Measurements from ENCODE around the gene ANKRD13D. TPM values are rescaled to one million over a fixed set of nuclear protein-coding genes. Genes with fewer than 3 reads are reported as not detected.

The ANKRD13D gene
- polyA plus RNA-seq, 1 of the 3 experiments (the other 2 are of a cell fraction), result 50.2 TPM

- Histone ChIP-seq H3K79me2 (ENCODE audit: insufficient read depth) (no peaks in the 10 kb centered on the region), H3K27me3 (ENCODE audit: insufficient read depth) (no peaks in the 10 kb centered on the region), H3F3A (replicated peaks; ENCODE audit: insufficient read depth) (no peaks in the 10 kb centered on the region), H2AFZ (ENCODE audit: low read depth) (no peak overlapping the region), H3K9me2 (no peaks in the 10 kb centered on the region), H4K20me1 (ENCODE audit: insufficient read depth) (no peaks in the 10 kb centered on the region), H3K9me3 (no peaks in the 10 kb centered on the region), H3K4me2 (no peak overlapping the region), H3K36me3 (replicated peaks in 1 of 2; ENCODE audit: control insufficient read depth in 1 of 2, insufficient read depth in 2 of 2, low read length in 1 of 2) (peaks cover 0 to 5% of the 10 kb centered on the region in 2 experiments), H3K27ac (ENCODE audit: low read depth in 2 of 2, low read length in 1 of 2) (no peak overlapping the region), H3K4me1 (ENCODE audit: control insufficient read depth in 1 of 2, insufficient read depth in 2 of 2, low read depth in 1 of 2, low read length in 1 of 2) (peaks cover 11 to 27% of the 10 kb centered on the region in 2 experiments; a peak in 2 of 4 replicates), H3K9ac (no peak overlapping the region), H3K4me3 (ENCODE audit: low read depth in 2 of 2, low read length in 1 of 2) (no peak overlapping the region)
- 93% methylated on average over 5 of the region's 12 CpGs for WGBS (ENCODE audit: low lambda C conversion rate)
- ChIA-PET POLR2A (no interaction called here), CTCF (interaction anchor here (0.8 to 2.6 kb wide), 4 partner anchors 9 to 43 kb away, joined by 3 to 11 read pairs (median 4); no protein-coding TSS in a partner anchor)
- TF ChIP-seq TCF12 (IDR thresholded peaks at IDR 0.05), result no peak
- TF ChIP-seq EZH2phosphoT487 (IDR thresholded peaks at IDR 0.05; ENCODE audit: borderline replicate concordance, low read depth), result no peak
- no peak for TF ChIP-seq CHD2 (IDR thresholded peaks at IDR 0.05; ENCODE audit: low read length, partially characterized antibody)
- TF ChIP-seq TAF1 (IDR thresholded peaks at IDR 0.05; ENCODE audit: borderline replicate concordance, low read depth, low read length), result no peak
- no peak for TF ChIP-seq JUND (IDR thresholded peaks at IDR 0.05)
- TF ChIP-seq FOXM1 (IDR thresholded peaks at IDR 0.05; ENCODE audit: low read depth), result no peak
- no peak for TF ChIP-seq SIN3A (IDR thresholded peaks at IDR 0.05; ENCODE audit: borderline replicate concordance, low read depth, low read length)
- TF ChIP-seq RCOR1 (IDR thresholded peaks at IDR 0.05; ENCODE audit: low read length), result no peak
- TF ChIP-seq TEAD4 (IDR thresholded peaks at IDR 0.05; ENCODE audit: borderline replicate concordance, insufficient read depth), result no peak
- TF ChIP-seq, protein P1, sequence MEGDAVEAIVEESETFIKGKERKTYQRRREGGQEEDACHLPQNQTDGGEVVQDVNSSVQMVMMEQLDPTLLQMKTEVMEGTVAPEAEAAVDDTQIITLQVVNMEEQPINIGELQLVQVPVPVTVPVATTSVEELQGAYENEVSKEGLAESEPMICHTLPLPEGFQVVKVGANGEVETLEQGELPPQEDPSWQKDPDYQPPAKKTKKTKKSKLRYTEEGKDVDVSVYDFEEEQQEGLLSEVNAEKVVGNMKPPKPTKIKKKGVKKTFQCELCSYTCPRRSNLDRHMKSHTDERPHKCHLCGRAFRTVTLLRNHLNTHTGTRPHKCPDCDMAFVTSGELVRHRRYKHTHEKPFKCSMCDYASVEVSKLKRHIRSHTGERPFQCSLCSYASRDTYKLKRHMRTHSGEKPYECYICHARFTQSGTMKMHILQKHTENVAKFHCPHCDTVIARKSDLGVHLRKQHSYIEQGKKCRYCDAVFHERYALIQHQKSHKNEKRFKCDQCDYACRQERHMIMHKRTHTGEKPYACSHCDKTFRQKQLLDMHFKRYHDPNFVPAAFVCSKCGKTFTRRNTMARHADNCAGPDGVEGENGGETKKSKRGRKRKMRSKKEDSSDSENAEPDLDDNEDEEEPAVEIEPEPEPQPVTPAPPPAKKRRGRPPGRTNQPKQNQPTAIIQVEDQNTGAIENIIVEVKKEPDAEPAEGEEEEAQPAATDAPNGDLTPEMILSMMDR (IDR thresholded peaks at IDR 0.05), result no peak
- no peak for TF ChIP-seq FOSL2 (IDR thresholded peaks at IDR 0.05; ENCODE audit: borderline replicate concordance, low read depth)
- no peak for DNase-seq
Measured at GRCh38 chr11:67307545-67308001, 18.5 kb downstream of the ANKRD13D start.

DNA sequence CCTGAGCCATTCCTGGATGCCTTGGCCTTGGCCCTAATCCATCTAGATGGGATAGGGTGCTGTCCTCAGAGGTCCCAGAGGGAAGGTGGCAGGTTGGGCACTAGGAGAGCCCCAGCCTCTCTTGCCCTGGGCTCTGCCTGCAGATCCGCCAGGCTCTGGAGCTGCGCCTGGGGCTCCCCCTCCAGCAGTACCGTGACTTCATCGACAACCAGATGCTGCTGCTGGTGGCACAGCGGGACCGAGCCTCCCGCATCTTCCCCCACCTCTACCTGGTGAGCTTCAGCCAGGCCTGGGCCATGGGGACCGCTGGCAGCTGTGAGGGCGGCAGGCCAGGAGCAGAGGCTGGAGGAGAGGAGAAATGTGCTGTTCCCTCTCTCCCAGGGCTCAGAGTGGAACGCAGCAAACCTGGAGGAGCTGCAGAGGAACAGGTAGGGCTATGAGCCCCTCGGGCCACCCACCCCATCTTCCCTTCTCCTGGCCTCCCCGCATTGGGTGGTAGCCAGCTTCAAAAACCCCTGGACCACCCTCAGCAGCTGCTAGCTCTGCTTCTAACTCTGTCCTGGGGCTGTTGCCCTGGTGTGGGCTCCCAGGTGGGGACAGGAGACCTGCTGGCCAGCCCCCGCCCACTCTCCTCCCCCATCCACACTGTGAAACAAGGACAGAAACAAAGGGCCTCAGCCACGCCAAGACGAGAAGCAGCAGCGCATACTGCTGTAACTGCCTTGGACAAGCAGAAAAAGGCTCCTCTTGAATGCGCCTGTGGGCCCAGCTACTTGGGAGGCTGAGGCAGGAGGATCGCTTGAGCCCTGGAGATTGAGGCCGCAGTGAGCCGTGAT, 19.1 kb downstream of the ANKRD13D start:
- H3K9me2 ChIP-seq, result no peaks in the 10 kb centered on the region
- 93% methylated on average over 11 of the region's 20 CpGs for WGBS (ENCODE audit: low lambda C conversion rate)
- no peak for DNase-seq
- ChIA-PET CTCF (interaction anchor here (0.8 to 2.6 kb wide), 5 partner anchors 9 to 46 kb away, joined by 3 to 11 read pairs (median 5); no protein-coding TSS in a partner anchor), POLR2A (no interaction called here)
- H2AFZ ChIP-seq (ENCODE audit: low read depth), result no peak overlapping the region
- no peaks in the 10 kb centered on the region for H3F3A ChIP-seq (replicated peaks; ENCODE audit: insufficient read depth)
- H3K9ac ChIP-seq, result no peak overlapping the region
- H3K9me3 ChIP-seq, result no peaks in the 10 kb centered on the region
- no peaks in the 10 kb centered on the region for H3K27me3 ChIP-seq (ENCODE audit: insufficient read depth)
- H3K4me1 ChIP-seq (ENCODE audit: control insufficient read depth in 1 of 2, insufficient read depth in 2 of 2, low read depth in 1 of 2, low read length in 1 of 2), result peaks cover 6 to 28% of the 10 kb centered on the region in 2 experiments; a peak in 2 of 4 replicates
- H3K4me2 ChIP-seq, result no peak overlapping the region
- no peak overlapping the region for H3K27ac ChIP-seq (ENCODE audit: low read depth in 2 of 2, low read length in 1 of 2)
- H3K4me3 ChIP-seq (ENCODE audit: low read depth in 2 of 2, low read length in 1 of 2), result no peak overlapping the region
- no peaks in the 10 kb centered on the region for H4K20me1 ChIP-seq (ENCODE audit: insufficient read depth)
- H3K36me3 ChIP-seq (replicated peaks in 1 of 2; ENCODE audit: control insufficient read depth in 1 of 2, insufficient read depth in 2 of 2, low read length in 1 of 2), result peaks cover 0 to 5% of the 10 kb centered on the region in 2 experiments
- no peaks in the 10 kb centered on the region for H3K79me2 ChIP-seq (ENCODE audit: insufficient read depth)
- TF ChIP-seq, protein P1 (IDR thresholded peaks at IDR 0.05), result no peak
- TF ChIP-seq TCF12 (IDR thresholded peaks at IDR 0.05) (no peak), MEF2A (IDR thresholded peaks at IDR 0.05; ENCODE audit: borderline replicate concordance, low read depth) (no peak), EZH2phosphoT487 (IDR thresholded peaks at IDR 0.05; ENCODE audit: borderline replicate concordance, low read depth) (no peak), POLR2AphosphoS5 (IDR thresholded peaks at IDR 0.05; ENCODE audit: low read depth, low read length) (no peak), RCOR1 (IDR thresholded peaks at IDR 0.05; ENCODE audit: low read length) (no peak), USF1 (IDR thresholded peaks at IDR 0.05; ENCODE audit: borderline replicate concordance, low read depth) (no peak), RAD21 (IDR thresholded peaks at IDR 0.05; ENCODE audit: low read length) (no peak), NFIC (IDR thresholded peaks at IDR 0.05; ENCODE audit: borderline replicate concordance) (no peak), YY1 (IDR thresholded peaks at IDR 0.05; ENCODE audit: low read depth) (no peak)
- TF ChIP-seq, protein P2, sequence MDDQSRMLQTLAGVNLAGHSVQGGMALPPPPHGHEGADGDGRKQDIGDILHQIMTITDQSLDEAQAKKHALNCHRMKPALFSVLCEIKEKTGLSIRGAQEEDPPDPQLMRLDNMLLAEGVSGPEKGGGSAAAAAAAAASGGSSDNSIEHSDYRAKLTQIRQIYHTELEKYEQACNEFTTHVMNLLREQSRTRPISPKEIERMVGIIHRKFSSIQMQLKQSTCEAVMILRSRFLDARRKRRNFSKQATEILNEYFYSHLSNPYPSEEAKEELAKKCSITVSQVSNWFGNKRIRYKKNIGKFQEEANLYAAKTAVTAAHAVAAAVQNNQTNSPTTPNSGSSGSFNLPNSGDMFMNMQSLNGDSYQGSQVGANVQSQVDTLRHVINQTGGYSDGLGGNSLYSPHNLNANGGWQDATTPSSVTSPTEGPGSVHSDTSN (IDR thresholded peaks at IDR 0.05), result no peak
- TF ChIP-seq, protein P3, sequence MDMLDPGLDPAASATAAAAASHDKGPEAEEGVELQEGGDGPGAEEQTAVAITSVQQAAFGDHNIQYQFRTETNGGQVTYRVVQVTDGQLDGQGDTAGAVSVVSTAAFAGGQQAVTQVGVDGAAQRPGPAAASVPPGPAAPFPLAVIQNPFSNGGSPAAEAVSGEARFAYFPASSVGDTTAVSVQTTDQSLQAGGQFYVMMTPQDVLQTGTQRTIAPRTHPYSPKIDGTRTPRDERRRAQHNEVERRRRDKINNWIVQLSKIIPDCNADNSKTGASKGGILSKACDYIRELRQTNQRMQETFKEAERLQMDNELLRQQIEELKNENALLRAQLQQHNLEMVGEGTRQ (IDR thresholded peaks at IDR 0.05; ENCODE audit: borderline replicate concordance, low read depth, low read length), result no peak

All from SK-N-SH (cell line).